Breast epithelium (tissue), 4 donors: ENCODE results near the gene SAP30BP. TPM values are rescaled to one million over a fixed set of nuclear protein-coding genes. Genes with fewer than 3 reads are reported as not detected.
A peak's percentile ranks its signal among the peaks of the same experiment; 100 is the strongest.

ENCODE experiments used
- DNase-seq, 2 donors: peaks; one replicate each; pipeline ENCODE4 v3.0.0-alpha.2; 2019; ENCODE audit warnings: low spot score in 2 of 2
- H3K27ac ChIP-seq, 2 donors: fragments of 200-600 bp; sonication (generic) in 1 of 2; one replicate each; pipeline ENCODE4 v1.5.1; 2016 to 2019; ENCODE audit warnings: mild to moderate bottlenecking in 1 of 2
- H3K27me3 ChIP-seq, 2 donors: fragments of 200-600 bp; sonication (generic) in 1 of 2; one replicate each; pipeline versions ENCODE4 v1.5.1 to v1.6.0; 2017 to 2019; ENCODE audit warnings: control low read depth in 1 of 2, mild to moderate bottlenecking in 1 of 2
- H3K36me3 ChIP-seq: fragments of 200-600 bp; one replicate; pipeline ENCODE4 v1.5.1; 2019
- H3K4me1 ChIP-seq, 2 donors: fragments of 200-600 bp; sonication (generic); one replicate each; pipeline ENCODE4 v1.5.1; 2016 to 2019; ENCODE audit warnings: control low read depth in 1 of 2
- H3K4me3 ChIP-seq, 3 donors: fragments of 200-600 bp; sonication (generic); 1 replicate in 2 of 3; 2 replicates in 1 of 3; pipeline ENCODE4 v1.5.1; 2016 to 2019; ENCODE audit warnings: mild to moderate bottlenecking in 3 of 3, moderate library complexity in 2 of 3
- H3K9me3 ChIP-seq, 2 donors: fragments of 200-600 bp; sonication (generic) in 1 of 2; one replicate each; pipeline ENCODE4 v1.5.1; 2016 to 2019; ENCODE audit warnings: control low read depth in 1 of 2
- CTCF ChIP-seq, 3 donors: fragments of 450-650 bp; IDR thresholded peaks; one replicate each; pipeline ENCODE4 v1.5.1; 2016 to 2017; ENCODE audit warnings: antibody characterized with exemption in 3 of 3, mild to moderate bottlenecking in 3 of 3, moderate library complexity in 3 of 3
- POLR2A ChIP-seq: fragments of 450-650 bp; IDR thresholded peaks from one replicate; pipeline ENCODE4 v1.6.1; 2016; ENCODE audit warnings: antibody characterized with exemption, mild to moderate bottlenecking, moderate library complexity
- POLR2AphosphoS5 ChIP-seq, 3 donors: sonication (generic); formaldehyde crosslinking; IDR thresholded peaks; one replicate each; pipeline ENCODE4 v1.6.1; 2017; ENCODE audit warnings: antibody characterized with exemption in 3 of 3
- intact Hi-C: fragments of 100-400 bp; cut with DNase I; formaldehyde crosslinking; loops from one replicate; pipeline ENCODE4 v1.15.1; 2023; ENCODE audit warnings: low total_unique reads
- total RNA-seq, 3 donors: library from RNA; depleted of rRNA; stranded (reverse); fragments of >200 nt; gene quantifications; one replicate each; pipeline ENCODE4 v1.1.0, GENCODE V29; 2016

Gene SAP30BP
- total RNA-seq, 3 donors from 2014 or later: 68.3 to 89.5 (median 86.1) TPM

GRCh38 chr17:75622771-75623273 is 44.3 kb upstream of the SAP30BP start:
- H3K27ac ChIP-seq: no peak overlapping the region
- H3K4me1 ChIP-seq: no peaks in the 10 kb centered on the region
- no peak for DNase-seq
- TF ChIP-seq CTCF (IDR thresholded peaks at IDR 0.05) (no peak), POLR2A (no peak), POLR2AphosphoS5 (IDR thresholded peaks at IDR 0.05) (no peak)
- H3K27me3 ChIP-seq: no peaks in the 10 kb centered on the region
- H3K9me3 ChIP-seq: no peaks in the 10 kb centered on the region
- intact Hi-C loops: no loop called here
- H3K36me3 ChIP-seq: peaks cover 11% of the 10 kb centered on the region
- no peak overlapping the region for H3K4me3 ChIP-seq

DNA sequence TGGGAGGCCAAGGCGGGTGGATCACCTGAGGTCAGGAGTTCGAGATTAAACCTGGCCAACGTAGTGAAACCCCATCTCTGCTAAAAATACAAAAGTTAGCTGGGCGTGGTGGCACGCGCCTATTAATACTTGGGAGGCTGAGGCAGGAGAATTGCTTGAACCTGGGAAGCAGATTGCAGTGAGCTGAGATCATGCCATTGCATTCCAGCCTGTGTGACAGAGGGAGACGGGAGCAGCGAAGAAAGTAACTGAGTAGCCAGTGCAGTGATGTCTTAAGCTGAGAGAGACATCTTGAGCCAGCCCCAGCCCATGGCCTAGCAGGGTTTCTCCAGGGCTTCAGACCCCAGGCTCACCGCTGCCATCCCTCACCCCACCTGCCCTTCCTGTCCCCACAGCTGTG is 43.8 kb upstream of the SAP30BP start:
- Histone ChIP-seq H3K36me3 (peaks cover 11% of the 10 kb centered on the region), H3K27me3 (no peaks in the 10 kb centered on the region), H3K4me3 (no peak overlapping the region), H3K4me1 (no peaks in the 10 kb centered on the region), H3K9me3 (no peaks in the 10 kb centered on the region), H3K27ac (no peak overlapping the region)
- TF ChIP-seq CTCF (IDR thresholded peaks at IDR 0.05): no peak
- no peak for TF ChIP-seq POLR2A
- TF ChIP-seq POLR2AphosphoS5 (IDR thresholded peaks at IDR 0.05): no peak
- intact Hi-C loops: no loop called here
- no peak for DNase-seq

- Histone ChIP-seq H3K4me1 (no peaks in the 10 kb centered on the region), H3K27ac (no peak overlapping the region), H3K4me3 (no peak overlapping the region), H3K9me3 (no peaks in the 10 kb centered on the region), H3K36me3 (peaks cover 11% of the 10 kb centered on the region), H3K27me3 (no peaks in the 10 kb centered on the region)
- TF ChIP-seq CTCF (IDR thresholded peaks at IDR 0.05): no peak
- no peak for TF ChIP-seq POLR2AphosphoS5 (IDR thresholded peaks at IDR 0.05)
- no peak for TF ChIP-seq POLR2A
- intact Hi-C loops: no loop called here
- no peak for DNase-seq
These were observed 43.1 kb upstream of the SAP30BP start for GRCh38 chr17:75624021-75624420.

GRCh38 chr17:75624714-75625345 is 42.3 kb upstream of the SAP30BP start:
- H3K36me3 ChIP-seq: peaks cover 11% of the 10 kb centered on the region
- H3K4me3 ChIP-seq: no peak overlapping the region
- no peak for DNase-seq
- no peak overlapping the region for H3K27ac ChIP-seq
- TF ChIP-seq POLR2AphosphoS5 (IDR thresholded peaks at IDR 0.05): no peak
- no peak for TF ChIP-seq CTCF (IDR thresholded peaks at IDR 0.05)
- no peak for TF ChIP-seq POLR2A
- no peaks in the 10 kb centered on the region for H3K27me3 ChIP-seq
- no peaks in the 10 kb centered on the region for H3K4me1 ChIP-seq
- intact Hi-C loops: no loop called here
- no peaks in the 10 kb centered on the region for H3K9me3 ChIP-seq

DNA sequence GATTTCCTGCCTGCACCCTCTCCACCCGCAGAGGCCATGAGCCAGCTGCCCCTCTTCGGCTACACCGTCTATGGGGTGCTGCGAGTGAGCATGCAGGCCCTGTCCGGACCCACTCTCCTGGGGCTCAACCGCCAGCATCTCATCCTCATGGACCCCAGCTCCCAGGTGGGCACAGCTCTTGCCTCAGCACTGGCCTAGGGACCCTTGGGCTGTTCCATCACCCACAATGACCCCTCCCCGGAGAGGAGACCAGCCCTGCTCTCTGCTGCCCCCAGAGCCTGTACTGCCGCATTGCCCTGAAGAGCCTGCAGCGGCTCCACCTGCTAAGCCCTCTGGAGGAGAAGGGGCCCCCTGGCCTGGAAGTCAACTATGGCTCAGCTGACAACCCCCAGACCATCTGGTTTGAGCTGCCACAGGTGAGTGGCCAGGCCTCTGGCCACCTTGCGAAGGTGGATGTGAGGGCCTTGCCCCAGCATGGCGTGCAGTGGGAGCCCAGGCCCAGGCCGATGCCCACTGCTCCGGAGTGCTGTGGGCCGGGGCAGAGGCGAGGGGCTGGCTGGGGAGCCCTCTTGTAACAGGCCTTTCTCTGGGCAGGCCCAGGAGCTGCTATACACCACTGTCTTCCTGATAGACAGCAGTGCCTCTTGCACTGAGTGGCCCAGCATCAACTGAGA is 41.2 kb upstream of the SAP30BP start:
- DNase-seq: no peak
- H3K4me1 ChIP-seq: no peaks in the 10 kb centered on the region
- peaks cover 11% of the 10 kb centered on the region for H3K36me3 ChIP-seq
- TF ChIP-seq POLR2A: no peak
- peak in 1 of 3 donors; percentile 22 for TF ChIP-seq CTCF (IDR thresholded peaks at IDR 0.05)
- no peak overlapping the region for H3K4me3 ChIP-seq
- intact Hi-C loops: no loop called here
- no peaks in the 10 kb centered on the region for H3K27me3 ChIP-seq
- H3K9me3 ChIP-seq: no peaks in the 10 kb centered on the region
- H3K27ac ChIP-seq: no peak overlapping the region
